HG03565 (cell line): ENCODE data around the gene SF1.

Experiments used
- ATAC-seq: cut with Tn5 transposase; IDR thresholded peaks from one replicate; pipeline ENCODE4 v1.9.1; 2021; ENCODE audit warnings: mild to moderate bottlenecking, moderate library complexity; ENCODE audit not compliant: unreplicated experiment

Gene SF1

DNA sequence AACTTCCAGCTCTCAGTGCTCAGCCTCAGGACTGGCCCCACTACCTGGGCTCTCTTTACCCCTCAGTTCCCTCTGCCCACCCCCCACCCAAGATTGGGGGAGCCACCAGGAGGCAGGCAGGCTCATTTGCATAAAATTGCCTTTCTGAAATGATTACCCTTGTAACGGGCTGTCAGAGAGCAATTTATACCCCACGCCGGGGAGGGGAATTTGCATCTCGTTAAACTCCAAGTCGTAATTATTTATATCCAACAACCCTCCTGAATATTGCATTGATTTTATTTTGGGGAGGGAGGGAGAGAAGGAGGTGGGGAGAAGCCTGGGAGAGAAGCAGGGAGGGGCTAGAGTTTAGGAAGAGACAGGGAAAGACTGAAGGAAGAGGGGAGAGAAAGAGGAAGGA lies 63.7 kb downstream of the SF1 start:
- ATAC-seq: no peak
